HG03571 (cell line): ENCODE data around the gene BHLHE23.

Experiments
- ATAC-seq: cut with Tn5 transposase; IDR thresholded peaks from one replicate; pipeline ENCODE4 v1.9.1; 2021; ENCODE audit not compliant: unreplicated experiment

Gene BHLHE23

GRCh38 chr20:63009988-63010769, 3.4 kb upstream of the BHLHE23 start:
- peak; percentile 46 for ATAC-seq

- ATAC-seq: peak; percentile 45
Measured at GRCh38 chr20:63009045-63009961, 2.5 kb upstream of the BHLHE23 start.

GRCh38 chr20:63008541-63009044, 1.8 kb upstream of the BHLHE23 start:
- ATAC-seq: no peak

- ATAC-seq: no peak
Measured at GRCh38 chr20:63007646-63008488, 1.1 kb upstream of the BHLHE23 start.

GRCh38 chr20:63007360-63007645, 539 bp upstream of the BHLHE23 start:
- no peak for ATAC-seq

GRCh38 chr20:63005862-63006539, 763 bp downstream of the BHLHE23 start:
- ATAC-seq: no peak

- ATAC-seq: no peak
Measured at GRCh38 chr20:63005365-63005861, 1.4 kb downstream of the BHLHE23 start.

GRCh38 chr20:63004607-63005364, 2.0 kb downstream of the BHLHE23 start:
- ATAC-seq: no peak

- no peak for ATAC-seq
Measured at GRCh38 chr20:63003546-63003945, 3.2 kb downstream of the BHLHE23 start.

- no peak for ATAC-seq
Measured at GRCh38 chr20:63002511-63002910, 4.3 kb downstream of the BHLHE23 start.

GRCh38 chr20:63000958-63001357, 5.8 kb downstream of the BHLHE23 start:
- ATAC-seq: no peak

GRCh38 chr20:63000036-63000435, 6.7 kb downstream of the BHLHE23 start:
- no peak for ATAC-seq

GRCh38 chr20:62999580-62999979, 7.2 kb downstream of the BHLHE23 start:
- no peak for ATAC-seq

GRCh38 chr20:62998449-62998848, 8.3 kb downstream of the BHLHE23 start:
- ATAC-seq: no peak

GRCh38 chr20:62997417-62998035, 9.2 kb downstream of the BHLHE23 start:
- no peak for ATAC-seq

- ATAC-seq: no peak
Measured at GRCh38 chr20:62996596-62996982, 10.2 kb downstream of the BHLHE23 start.

- no peak for ATAC-seq
Measured at GRCh38 chr20:62995898-62996595, 10.7 kb downstream of the BHLHE23 start.

GRCh38 chr20:62995481-62995880, 11.3 kb downstream of the BHLHE23 start:
- no peak for ATAC-seq

GRCh38 chr20:62994869-62995281, 11.9 kb downstream of the BHLHE23 start:
- no peak for ATAC-seq
